HepG2 (cell line): ENCODE data around the gene TBC1D16. TPM values are rescaled to one million over a fixed set of nuclear protein-coding genes. Genes with fewer than 3 reads are reported as not detected.
A peak's percentile ranks its signal among the peaks of the same experiment; 100 is the strongest.

Source experiments
- ARHGAP35 ChIP-seq: sonication (generic); formaldehyde crosslinking; IDR thresholded peaks from 2 replicates; pipeline ENCODE4 v1.9.0; 2022; ENCODE audit warnings: mild to moderate bottlenecking, inconsistent platforms, moderate library complexity, missing genetic modification reagents, borderline replicate concordance
- ATF7 ChIP-seq, 2 experiments: fragments of 450-650 bp in 1 of 2; sonication (generic) in 1 of 2; formaldehyde crosslinking in 1 of 2; IDR thresholded peaks; 2 replicates each; pipeline versions ENCODE4 v1.4.0 to v1.6.1; 2016 to 2020; ENCODE audit warnings: antibody characterized with exemption in 1 of 2, mild to moderate bottlenecking in 1 of 2, missing genetic modification reagents in 1 of 2
- EED ChIP-seq: sonication (generic); formaldehyde crosslinking; IDR thresholded peaks from 2 replicates; pipeline ENCODE4 v1.5.0; 2020; ENCODE audit warnings: mild to moderate bottlenecking, missing genetic modification reagents
- MAFK ChIP-seq, 2 experiments: IDR thresholded peaks in 1 of 2; conservative IDR thresholded peaks in 1 of 2; 2 replicates each; pipeline ENCODE4 v1.6.1; 2011; ENCODE audit warnings: improper control_type of control experiment in 2 of 2, low read length in 2 of 2
- NFKB2 ChIP-seq: sonication (generic); formaldehyde crosslinking; IDR thresholded peaks from 2 replicates; pipeline ENCODE4 v1.4.0; 2020; ENCODE audit warnings: missing genetic modification reagents, borderline replicate concordance
- NR2F6 ChIP-seq, 2 experiments: IDR thresholded peaks; 2 replicates each; pipeline ENCODE4 v1.6.1; 2016; ENCODE audit warnings: antibody characterized with exemption in 1 of 2, mild to moderate bottlenecking in 1 of 2
- RARG ChIP-seq: sonication (generic); formaldehyde crosslinking; IDR thresholded peaks from 2 replicates; pipeline ENCODE4 v1.4.0; 2020; ENCODE audit warnings: low read depth, mild to moderate bottlenecking, missing genetic modification reagents
- RELA ChIP-seq: sonication (generic); formaldehyde crosslinking; IDR thresholded peaks from 2 replicates; pipeline ENCODE4 v1.4.0; 2020; ENCODE audit warnings: missing genetic modification reagents
- REXO4 ChIP-seq: sonication (generic); formaldehyde crosslinking; IDR thresholded peaks from 2 replicates; pipeline ENCODE4 v1.8.0; 2022; ENCODE audit warnings: missing genetic modification reagents, mild to moderate bottlenecking, borderline replicate concordance
- ZNF34 ChIP-seq: sonication (generic); formaldehyde crosslinking; IDR thresholded peaks from 2 replicates; pipeline ENCODE4 v1.4.0; 2020; ENCODE audit warnings: mild to moderate bottlenecking, missing genetic modification reagents, borderline replicate concordance
- ZNF484 ChIP-seq: sonication (generic); formaldehyde crosslinking; IDR thresholded peaks from 2 replicates; pipeline ENCODE4 v1.5.1; 2020; ENCODE audit warnings: mild to moderate bottlenecking, low read depth, missing genetic modification reagents, borderline replicate concordance
- ZNF660 ChIP-seq: sonication (generic); formaldehyde crosslinking; IDR thresholded peaks from 2 replicates; pipeline ENCODE4 v1.5.1; 2020; ENCODE audit warnings: mild to moderate bottlenecking, low read depth, missing genetic modification reagents, borderline replicate concordance
- ZNF768 ChIP-seq: sonication (generic); formaldehyde crosslinking; IDR thresholded peaks from 2 replicates; pipeline ENCODE4 v1.4.0; 2020; ENCODE audit warnings: missing genetic modification reagents
- ZNF839 ChIP-seq: sonication (generic); formaldehyde crosslinking; IDR thresholded peaks from 2 replicates; pipeline ENCODE4 v1.4.0; 2020; ENCODE audit warnings: missing genetic modification reagents, mild to moderate bottlenecking, borderline replicate concordance
- ZSCAN9 ChIP-seq: IDR thresholded peaks from 2 replicates; pipeline ENCODE4 v1.6.1; 2016; ENCODE audit warnings: borderline replicate concordance
- polyA plus RNA-seq, 8 experiments: library from polyadenylated mRNA; depleted of rRNA in 3 of 8; stranded (reverse) in 7 of 8; unstranded in 1 of 8; fragments of >200 nt; fragmentation: Illumina TruSeq in 4 of 8; extraction: Trizol in 4 of 8; gene quantifications; 2 replicates each; pipeline versions ENCODE4 v1.2.1 to v1.2.3, GENCODE V29; 2011 to 2016; ENCODE audit warnings: low read depth in 4 of 8, missing spikeins in 1 of 8, mixed read lengths in 1 of 8; ENCODE audit not compliant: insufficient read depth in 1 of 8
- total RNA-seq, 5 experiments: library from RNA; depleted of rRNA; stranded (reverse); fragments of >200 nt; fragmentation: Illumina TruSeq; extraction: Trizol; gene quantifications; 2 replicates each; pipeline ENCODE4 v1.2.3, GENCODE V29; 2016; ENCODE audit warnings: low read depth in 1 of 5
- TF ChIP-seq, protein P1 (sequence below): IDR thresholded peaks from 2 replicates; pipeline ENCODE4 v1.6.1; 2016; ENCODE audit warnings: missing compliant biosample characterization, missing genetic modification reagents, borderline replicate concordance
- TF ChIP-seq, protein P2 (sequence below): sonication (generic); formaldehyde crosslinking; IDR thresholded peaks from 2 replicates; pipeline ENCODE4 v1.4.0; 2020; ENCODE audit warnings: missing genetic modification reagents, mild to moderate bottlenecking, borderline replicate concordance
- TF ChIP-seq, protein P3 (sequence below): sonication (generic); formaldehyde crosslinking; IDR thresholded peaks from 2 replicates; pipeline ENCODE4 v1.4.0; 2020; ENCODE audit warnings: mild to moderate bottlenecking, missing genetic modification reagents
- TF ChIP-seq, protein P4 (sequence below): sonication (generic); formaldehyde crosslinking; IDR thresholded peaks from 2 replicates; pipeline ENCODE4 v1.5.0; 2020; ENCODE audit warnings: mild to moderate bottlenecking, missing genetic modification reagents
- TF ChIP-seq, protein P5 (sequence below): sonication (generic); formaldehyde crosslinking; IDR thresholded peaks from 2 replicates; pipeline ENCODE4 v1.5.0; 2020; ENCODE audit warnings: missing genetic modification reagents, mild to moderate bottlenecking, borderline replicate concordance
- TF ChIP-seq, protein P6 (sequence below): sonication (generic); formaldehyde crosslinking; IDR thresholded peaks from 2 replicates; pipeline ENCODE4 v1.8.1; 2023; ENCODE audit warnings: mild to moderate bottlenecking, missing genetic modification reagents, borderline replicate concordance

The TBC1D16 gene
- total and polyA plus RNA-seq, 2 of the 13 experiments (the other 11 are each of a cell fraction or from before 2014, with no cell fraction given): 14.9 to 24.9 TPM

DNA sequence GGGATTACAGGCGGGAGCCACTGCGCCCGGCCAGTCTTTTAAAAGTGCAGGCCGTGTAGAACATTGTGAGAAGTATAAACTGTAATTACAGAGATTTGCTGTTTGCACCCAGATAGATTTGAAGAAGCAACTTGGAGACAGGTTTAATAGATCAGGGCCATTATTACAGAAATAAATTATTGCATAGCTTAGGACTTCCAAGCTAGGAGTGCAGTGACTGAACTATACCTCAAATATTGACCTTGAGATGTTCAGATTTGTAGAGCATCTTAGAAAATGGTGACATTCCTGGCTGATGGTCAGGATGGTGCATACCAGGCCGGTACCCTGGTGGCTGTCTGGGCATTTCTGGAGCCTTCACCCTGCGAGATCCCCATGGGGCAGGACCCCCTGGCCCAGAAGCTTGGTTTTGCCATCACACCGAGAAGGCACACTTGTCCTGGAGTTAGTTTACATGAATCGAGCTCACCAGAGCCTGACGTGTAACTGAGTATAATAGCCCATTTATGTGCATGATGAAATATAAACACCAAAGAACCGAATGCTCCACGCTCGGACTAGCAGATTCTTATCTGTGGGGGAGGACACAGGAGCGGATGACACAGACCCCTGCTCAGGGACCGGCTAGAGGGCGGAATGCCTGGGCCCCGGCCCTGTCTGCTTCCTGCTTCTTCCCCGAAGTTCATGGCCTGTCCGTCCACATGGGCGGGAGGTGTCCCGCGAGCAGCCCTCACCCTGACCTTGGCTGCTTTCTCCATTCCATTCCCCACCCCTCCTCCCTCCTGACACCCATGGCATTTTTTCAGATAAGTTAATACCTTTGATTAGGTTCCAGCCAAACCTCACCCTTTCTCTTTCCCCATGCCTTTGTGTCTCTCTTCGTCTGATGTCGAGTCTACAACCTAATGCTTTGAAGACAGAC lies 32.9 kb upstream of the TBC1D16 start (continued):
- TF ChIP-seq, protein P1, sequence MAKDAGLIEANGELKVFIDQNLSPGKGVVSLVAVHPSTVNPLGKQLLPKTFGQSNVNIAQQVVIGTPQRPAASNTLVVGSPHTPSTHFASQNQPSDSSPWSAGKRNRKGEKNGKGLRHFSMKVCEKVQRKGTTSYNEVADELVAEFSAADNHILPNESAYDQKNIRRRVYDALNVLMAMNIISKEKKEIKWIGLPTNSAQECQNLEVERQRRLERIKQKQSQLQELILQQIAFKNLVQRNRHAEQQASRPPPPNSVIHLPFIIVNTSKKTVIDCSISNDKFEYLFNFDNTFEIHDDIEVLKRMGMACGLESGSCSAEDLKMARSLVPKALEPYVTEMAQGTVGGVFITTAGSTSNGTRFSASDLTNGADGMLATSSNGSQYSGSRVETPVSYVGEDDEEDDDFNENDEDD (CRISPR knock-in tag): no peak
- TF ChIP-seq ARHGAP35 (CRISPR knock-in tag): no peak
- TF ChIP-seq EED (CRISPR knock-in tag): no peak
- TF ChIP-seq REXO4 (CRISPR knock-in tag): no peak
- TF ChIP-seq ZNF484 (CRISPR knock-in tag): no peak
- TF ChIP-seq, protein P2, sequence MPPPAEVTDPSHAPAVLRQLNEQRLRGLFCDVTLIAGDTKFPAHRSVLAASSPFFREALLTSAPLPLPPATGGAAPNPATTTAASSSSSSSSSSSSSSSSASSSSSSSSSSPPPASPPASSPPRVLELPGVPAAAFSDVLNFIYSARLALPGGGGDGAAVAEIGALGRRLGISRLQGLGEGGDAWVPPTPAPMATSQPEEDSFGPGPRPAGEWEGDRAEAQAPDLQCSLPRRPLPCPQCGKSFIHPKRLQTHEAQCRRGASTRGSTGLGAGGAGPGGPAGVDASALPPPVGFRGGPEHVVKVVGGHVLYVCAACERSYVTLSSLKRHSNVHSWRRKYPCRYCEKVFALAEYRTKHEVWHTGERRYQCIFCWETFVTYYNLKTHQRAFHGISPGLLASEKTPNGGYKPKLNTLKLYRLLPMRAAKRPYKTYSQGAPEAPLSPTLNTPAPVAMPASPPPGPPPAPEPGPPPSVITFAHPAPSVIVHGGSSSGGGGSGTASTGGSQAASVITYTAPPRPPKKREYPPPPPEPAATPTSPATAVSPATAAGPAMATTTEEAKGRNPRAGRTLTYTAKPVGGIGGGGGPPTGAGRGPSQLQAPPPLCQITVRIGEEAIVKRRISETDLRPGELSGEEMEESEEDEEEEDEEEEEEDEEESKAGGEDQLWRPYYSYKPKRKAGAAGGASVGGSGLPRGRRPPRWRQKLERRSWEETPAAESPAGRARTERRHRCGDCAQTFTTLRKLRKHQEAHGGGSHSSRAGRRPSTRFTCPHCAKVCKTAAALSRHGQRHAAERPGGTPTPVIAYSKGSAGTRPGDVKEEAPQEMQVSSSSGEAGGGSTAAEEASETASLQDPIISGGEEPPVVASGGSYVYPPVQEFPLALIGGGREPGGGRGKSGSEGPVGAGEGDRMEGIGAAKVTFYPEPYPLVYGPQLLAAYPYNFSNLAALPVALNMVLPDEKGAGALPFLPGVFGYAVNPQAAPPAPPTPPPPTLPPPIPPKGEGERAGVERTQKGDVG (CRISPR knock-in tag): no peak
- TF ChIP-seq ZNF839: no peak
- TF ChIP-seq ATF7 (IDR thresholded peaks at IDR 0.05): no peak
- no peak for TF ChIP-seq ATF7 (CRISPR knock-in tag; IDR thresholded peaks at IDR 0.05)
- TF ChIP-seq RELA (CRISPR knock-in tag): no peak
- TF ChIP-seq NFKB2 (CRISPR knock-in tag): no peak; the same call in 1 of the 2 replicates
- TF ChIP-seq, protein P3, sequence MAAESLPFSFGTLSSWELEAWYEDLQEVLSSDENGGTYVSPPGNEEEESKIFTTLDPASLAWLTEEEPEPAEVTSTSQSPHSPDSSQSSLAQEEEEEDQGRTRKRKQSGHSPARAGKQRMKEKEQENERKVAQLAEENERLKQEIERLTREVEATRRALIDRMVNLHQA (CRISPR knock-in tag): no peak
- TF ChIP-seq MAFK (conservative IDR thresholded peaks at IDR 0.05 in 1 of 2, IDR thresholded peaks at IDR 0.05 in 1 of 2; ENCODE audit: low read length in 2 of 2): no peak
- TF ChIP-seq, protein P4, sequence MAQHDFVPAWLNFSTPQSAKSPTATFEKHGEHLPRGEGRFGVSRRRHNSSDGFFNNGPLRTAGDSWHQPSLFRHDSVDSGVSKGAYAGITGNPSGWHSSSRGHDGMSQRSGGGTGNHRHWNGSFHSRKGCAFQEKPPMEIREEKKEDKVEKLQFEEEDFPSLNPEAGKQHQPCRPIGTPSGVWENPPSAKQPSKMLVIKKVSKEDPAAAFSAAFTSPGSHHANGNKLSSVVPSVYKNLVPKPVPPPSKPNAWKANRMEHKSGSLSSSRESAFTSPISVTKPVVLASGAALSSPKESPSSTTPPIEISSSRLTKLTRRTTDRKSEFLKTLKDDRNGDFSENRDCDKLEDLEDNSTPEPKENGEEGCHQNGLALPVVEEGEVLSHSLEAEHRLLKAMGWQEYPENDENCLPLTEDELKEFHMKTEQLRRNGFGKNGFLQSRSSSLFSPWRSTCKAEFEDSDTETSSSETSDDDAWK (CRISPR knock-in tag): no peak
- TF ChIP-seq, protein P5, sequence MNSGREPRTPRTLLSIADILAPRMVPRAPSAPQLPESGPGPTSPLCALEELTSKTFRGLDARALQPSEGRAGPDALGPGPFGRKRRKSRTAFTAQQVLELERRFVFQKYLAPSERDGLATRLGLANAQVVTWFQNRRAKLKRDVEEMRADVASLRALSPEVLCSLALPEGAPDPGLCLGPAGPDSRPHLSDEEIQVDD: no peak
- TF ChIP-seq ZNF768: no peak
- TF ChIP-seq, protein P6, sequence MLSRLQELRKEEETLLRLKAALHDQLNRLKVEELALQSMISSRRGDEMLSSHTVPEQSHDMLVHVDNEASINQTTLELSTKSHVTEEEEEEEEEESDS: no peak
- 0 out of 2 replicates have a peak, but pooled peaks have one; percentile 55 for TF ChIP-seq NR2F6 (IDR thresholded peaks at IDR 0.05)
- peak; percentile 62 for TF ChIP-seq NR2F6 (CRISPR knock-in tag; IDR thresholded peaks at IDR 0.05)
- TF ChIP-seq ZSCAN9 (CRISPR knock-in tag): no peak
- TF ChIP-seq RARG (CRISPR knock-in tag): no peak
- TF ChIP-seq ZNF34 (CRISPR knock-in tag): no peak
- TF ChIP-seq ZNF660 (CRISPR knock-in tag): no peak
